HTR-8/SVneo (cell line): ENCODE results near the gene HIGD1A.

Experiments
- DNase-seq: peaks from one replicate; pipeline ENCODE4 v3.0.0; 2011; ENCODE audit warnings: low spot score, mixed read lengths; ENCODE audit not compliant: insufficient read length
- FAIRE-seq: peaks from 2 replicates; lab custom pipeline; 2011; peaks lifted over from hg19 to GRCh38; lab: Jason Lieb, UNC

HIGD1A gene

GRCh38 chr3:42742259-42742658, 62.0 kb downstream of the HIGD1A start:
- FAIRE-seq (no peak), DNase-seq (no peak)

- DNase-seq (no peak), FAIRE-seq (no peak)
Observed at GRCh38 chr3:42741796-42742195, 62.5 kb downstream of the HIGD1A start.

GRCh38 chr3:42739401-42740158, 64.7 kb downstream of the HIGD1A start:
- FAIRE-seq (no peak), DNase-seq (no peak)

GRCh38 chr3:42736531-42736930, 67.8 kb downstream of the HIGD1A start:
- DNase-seq (no peak), FAIRE-seq (no peak)

GRCh38 chr3:42736081-42736480, 68.2 kb downstream of the HIGD1A start:
- FAIRE-seq = no peak
- no peak for DNase-seq

GRCh38 chr3:42735615-42736014, 68.7 kb downstream of the HIGD1A start:
- FAIRE-seq (no peak), DNase-seq (no peak)

DNA sequence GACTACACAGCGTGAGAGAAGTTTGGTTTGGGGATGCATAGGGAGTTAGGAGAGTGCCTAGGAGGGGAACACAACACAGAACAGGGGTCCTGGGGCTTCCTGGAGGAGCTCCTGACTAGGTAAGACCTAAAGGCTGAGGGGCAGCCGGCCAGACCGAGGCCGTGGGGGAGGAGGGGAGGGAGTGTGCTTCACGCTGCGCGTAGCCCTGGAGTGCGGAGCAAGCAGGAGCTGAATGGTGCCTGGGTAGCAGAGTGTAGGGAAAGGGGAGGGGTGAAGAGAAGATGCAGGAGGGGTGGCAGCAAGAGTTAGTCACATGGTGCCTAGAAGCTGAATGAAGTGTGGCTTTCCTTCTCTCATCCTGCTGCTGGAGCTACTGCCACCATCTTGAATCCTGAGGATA, 69.3 kb downstream of the HIGD1A start:
- FAIRE-seq (no peak), DNase-seq (no peak)

DNA sequence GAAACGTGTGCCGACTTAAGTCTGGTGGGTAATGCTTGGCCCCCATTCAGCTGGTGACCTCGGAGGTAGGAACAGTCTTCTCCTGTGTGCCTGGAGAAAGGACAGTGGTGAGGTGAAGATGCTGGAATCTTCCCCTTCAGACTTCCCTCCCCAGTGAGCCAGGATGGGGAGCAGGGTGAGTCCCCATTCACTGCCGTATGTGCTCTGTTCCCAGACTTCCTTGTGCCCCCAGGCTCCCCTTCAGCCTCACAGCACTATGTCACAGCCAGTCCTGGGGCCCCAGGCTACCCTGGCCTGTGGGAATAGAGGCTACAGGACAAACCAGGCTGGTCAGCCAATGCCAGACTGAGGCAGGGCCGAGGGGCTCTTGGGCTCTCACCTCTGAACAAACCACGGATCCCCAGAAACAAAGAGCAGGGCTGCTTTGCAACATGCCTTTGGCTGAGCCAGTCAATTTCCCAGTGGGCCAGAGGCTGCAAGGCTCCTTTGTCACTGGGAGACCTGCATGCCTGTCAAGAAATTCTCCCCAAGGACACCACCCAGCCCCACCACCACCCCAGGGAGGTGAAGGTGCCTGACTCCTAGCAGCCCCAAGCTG, 69.9 kb downstream of the HIGD1A start:
- DNase-seq (no peak), FAIRE-seq (no peak)

DNA sequence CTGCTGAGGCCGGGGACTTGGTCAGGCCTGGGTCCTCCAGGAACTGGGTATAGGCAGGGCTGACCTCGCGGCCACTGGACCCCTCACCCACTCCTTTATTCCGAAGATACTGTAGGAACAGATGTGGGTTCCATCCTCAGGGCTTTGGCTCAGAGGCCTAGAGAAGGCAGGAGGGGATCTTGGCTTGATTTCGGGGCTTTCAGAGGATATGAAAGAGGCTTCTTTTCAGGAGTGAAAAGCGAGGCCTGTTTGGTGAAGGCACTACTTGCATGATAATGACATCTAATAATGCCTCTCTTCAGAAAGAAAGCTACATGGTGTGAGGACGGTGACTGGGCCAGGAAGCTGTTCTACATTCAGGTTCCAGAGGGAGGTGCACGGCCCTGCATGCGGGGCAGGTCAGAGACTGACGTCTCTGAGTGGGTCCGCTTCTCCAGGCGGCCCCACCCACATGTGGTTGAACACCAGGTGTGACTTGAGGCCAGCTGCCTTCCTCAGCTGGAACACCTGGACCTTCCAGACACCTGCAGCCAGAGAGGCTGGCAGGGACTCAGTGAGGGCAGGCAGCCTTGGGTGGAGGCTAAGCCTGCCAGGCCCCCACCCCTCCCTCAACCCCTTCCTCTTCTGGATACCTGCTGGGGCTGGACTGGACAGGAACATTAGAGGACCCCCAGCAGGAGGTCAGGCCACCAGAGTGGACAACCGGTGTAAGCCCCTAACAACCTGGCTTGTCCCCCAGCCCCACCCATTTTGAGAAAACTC, 70.6 kb downstream of the HIGD1A start:
- FAIRE-seq = no peak
- DNase-seq = no peak
